HL-60 (cell line): ENCODE measurements around the gene RAC3.

Experiments used
- POLR2AphosphoS5 ChIP-seq: IDR thresholded peaks from 2 replicates; pipeline ENCODE4 v1.6.1; 2012; ENCODE audit warnings: low read depth
- TF ChIP-seq, protein P1 (sequence below): IDR thresholded peaks from one replicate; pipeline ENCODE4 v1.5.1; 2011; ENCODE audit warnings: low read length, control low read depth, inconsistent platforms; ENCODE audit not compliant: insufficient read depth

DNA sequence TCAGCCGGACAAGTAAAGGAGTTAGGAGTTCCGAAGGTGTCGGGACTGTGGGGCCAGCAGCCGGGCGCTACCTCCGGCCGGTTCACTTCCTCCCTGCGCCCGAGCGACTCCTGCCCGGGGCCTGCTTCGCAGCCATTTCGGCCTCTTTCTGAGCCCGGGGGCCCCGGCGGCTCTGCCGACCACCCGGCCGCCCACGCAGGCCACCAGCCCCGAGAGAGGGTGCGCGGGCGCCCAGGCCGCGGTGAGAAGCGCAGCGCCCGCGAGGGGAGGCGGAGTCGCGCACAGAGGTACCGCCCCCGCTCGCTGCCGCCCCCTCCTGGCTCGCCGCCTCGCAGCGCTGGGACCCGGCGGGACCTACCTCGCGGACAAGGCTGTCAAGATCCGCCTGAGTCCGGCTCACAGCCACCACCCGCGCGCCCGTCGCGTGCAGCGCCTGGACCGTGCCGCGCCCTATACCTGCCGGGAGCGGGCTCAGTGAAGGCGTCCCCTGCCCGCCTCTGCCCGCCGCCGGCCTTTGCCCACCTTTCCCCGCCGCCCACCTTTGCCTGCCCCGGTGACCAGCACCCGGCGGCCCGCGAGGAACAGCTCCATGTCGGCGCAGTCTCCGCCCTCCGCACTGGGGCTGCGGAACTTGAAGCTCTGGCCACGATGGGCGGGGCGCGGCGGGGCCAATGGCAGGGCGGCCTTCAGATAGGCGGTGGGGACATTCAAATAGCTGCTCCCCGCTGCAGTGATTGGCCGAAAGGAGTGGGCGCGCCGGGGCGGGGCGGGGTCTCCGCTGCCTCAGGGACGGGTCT lies 5.8 kb downstream of the RAC3 start, which contains the start of gene DCXR:
- TF ChIP-seq, protein P1, sequence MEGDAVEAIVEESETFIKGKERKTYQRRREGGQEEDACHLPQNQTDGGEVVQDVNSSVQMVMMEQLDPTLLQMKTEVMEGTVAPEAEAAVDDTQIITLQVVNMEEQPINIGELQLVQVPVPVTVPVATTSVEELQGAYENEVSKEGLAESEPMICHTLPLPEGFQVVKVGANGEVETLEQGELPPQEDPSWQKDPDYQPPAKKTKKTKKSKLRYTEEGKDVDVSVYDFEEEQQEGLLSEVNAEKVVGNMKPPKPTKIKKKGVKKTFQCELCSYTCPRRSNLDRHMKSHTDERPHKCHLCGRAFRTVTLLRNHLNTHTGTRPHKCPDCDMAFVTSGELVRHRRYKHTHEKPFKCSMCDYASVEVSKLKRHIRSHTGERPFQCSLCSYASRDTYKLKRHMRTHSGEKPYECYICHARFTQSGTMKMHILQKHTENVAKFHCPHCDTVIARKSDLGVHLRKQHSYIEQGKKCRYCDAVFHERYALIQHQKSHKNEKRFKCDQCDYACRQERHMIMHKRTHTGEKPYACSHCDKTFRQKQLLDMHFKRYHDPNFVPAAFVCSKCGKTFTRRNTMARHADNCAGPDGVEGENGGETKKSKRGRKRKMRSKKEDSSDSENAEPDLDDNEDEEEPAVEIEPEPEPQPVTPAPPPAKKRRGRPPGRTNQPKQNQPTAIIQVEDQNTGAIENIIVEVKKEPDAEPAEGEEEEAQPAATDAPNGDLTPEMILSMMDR, result peak; percentile 68
- peak; percentile 90 for TF ChIP-seq POLR2AphosphoS5
